HEK293 (cell line): ENCODE measurements around the gene HUNK.

ENCODE experiments used
- CTCF ChIA-PET: fragments of 350-600 bp; formaldehyde crosslinking; extraction: SDS; loops from one replicate; lab custom pipeline; 2021; ENCODE audit warnings: antibody characterized with exemption; lab: Yijun Ruan, JAX
- POLR2A ChIA-PET: fragments of 300-600 bp; formaldehyde crosslinking; extraction: SDS; loops from one replicate; lab custom pipeline; 2020; ENCODE audit warnings: antibody characterized with exemption, inconsistent platforms; lab: Yijun Ruan, JAX
- H3K27ac ChIP-seq: fragments of 200-500 bp; sonication (Bioruptor generic); 2 replicates; pipeline ENCODE4 v1.5.1; 2014; ENCODE audit warnings: low read depth, low read length, control low read depth, inconsistent platforms; ENCODE audit errors: extremely low read depth
- H3K36me3 ChIP-seq, 2 experiments: fragments of 200-500 bp in 1 of 2; sonication (Bioruptor generic) in 1 of 2; 1 replicate in 1 of 2; 2 replicates in 1 of 2; pipeline ENCODE4 v1.5.1; 2014 to 2017; ENCODE audit warnings: inconsistent platforms in 2 of 2, low read length in 2 of 2; ENCODE audit not compliant: control insufficient read depth in 2 of 2, insufficient read depth in 1 of 2
- H3K4me1 ChIP-seq: fragments of 200-500 bp; sonication (Bioruptor generic); 2 replicates; pipeline ENCODE4 v1.5.1; 2014; ENCODE audit warnings: mild to moderate bottlenecking, low read length, inconsistent platforms; ENCODE audit not compliant: control insufficient read depth, insufficient read depth
- H3K4me3 ChIP-seq: 2 replicates; pipeline ENCODE4 v1.5.1; 2011; ENCODE audit warnings: low read depth, mild to moderate bottlenecking, control low read depth, low read length, moderate library complexity
- H3K9me3 ChIP-seq: fragments of 200-500 bp; sonication (Bioruptor generic); 2 replicates; pipeline ENCODE4 v1.5.1; 2014; ENCODE audit warnings: low read depth, low read length, inconsistent platforms; ENCODE audit not compliant: control insufficient read depth, insufficient read depth
- AEBP2 ChIP-seq: fragments of 450-650 bp; formaldehyde crosslinking; IDR thresholded peaks from 2 replicates; pipeline ENCODE4 v1.5.1; 2016; ENCODE audit warnings: missing biosample characterization, missing genetic modification characterization, borderline replicate concordance
- IKZF3 ChIP-seq: fragments of 450-650 bp; IDR thresholded peaks from 2 replicates; pipeline ENCODE4 v1.5.0; 2018; ENCODE audit warnings: missing biosample characterization, mild to moderate bottlenecking, missing genetic modification characterization, moderate library complexity
- PRDM6 ChIP-seq: fragments of 450-650 bp; formaldehyde crosslinking; IDR thresholded peaks from 2 replicates; pipeline ENCODE4 v1.5.1; 2017; ENCODE audit warnings: missing biosample characterization, missing genetic modification characterization
- TSHZ1 ChIP-seq: fragments of 450-650 bp; formaldehyde crosslinking; IDR thresholded peaks from 2 replicates; pipeline ENCODE4 v1.5.1; 2016; ENCODE audit warnings: missing biosample characterization, missing genetic modification characterization, borderline replicate concordance
- YY1 ChIP-seq: fragments of 450-650 bp; formaldehyde crosslinking; IDR thresholded peaks from 2 replicates; pipeline ENCODE4 v1.5.1; 2018; ENCODE audit warnings: missing biosample characterization, missing genetic modification characterization
- ZNF132 ChIP-seq: fragments of 450-650 bp; formaldehyde crosslinking; IDR thresholded peaks from 2 replicates; pipeline ENCODE4 v1.5.1; 2017; ENCODE audit warnings: missing biosample characterization, missing genetic modification characterization, borderline replicate concordance
- ZNF274 ChIP-seq, 2 experiments: fragments of 200-500 bp in 1 of 2; fragments of 450-650 bp in 1 of 2; sonication (Bioruptor generic) in 1 of 2; formaldehyde crosslinking in 1 of 2; IDR thresholded peaks; 2 replicates each; pipeline versions ENCODE4 v1.5.1 to v1.6.1; 2014 to 2016; ENCODE audit warnings: borderline replicate concordance in 1 of 2, inconsistent platforms in 1 of 2, low read length in 1 of 2, missing biosample characterization in 1 of 2, missing genetic modification characterization in 1 of 2
- ZNF398 ChIP-seq: fragments of 450-650 bp; formaldehyde crosslinking; IDR thresholded peaks from 2 replicates; pipeline ENCODE4 v1.5.1; 2017; ENCODE audit warnings: missing biosample characterization, missing genetic modification characterization
- ZNF544 ChIP-seq: fragments of 450-650 bp; formaldehyde crosslinking; IDR thresholded peaks from 2 replicates; pipeline ENCODE4 v1.5.0; 2017; ENCODE audit warnings: missing biosample characterization, missing genetic modification characterization
- ZNF558 ChIP-seq: fragments of 450-650 bp; formaldehyde crosslinking; IDR thresholded peaks from 2 replicates; pipeline ENCODE4 v1.5.1; 2016; ENCODE audit warnings: missing biosample characterization, missing genetic modification characterization
- ZNF610 ChIP-seq: fragments of 450-650 bp; formaldehyde crosslinking; IDR thresholded peaks from 2 replicates; pipeline ENCODE4 v1.5.1; 2016; ENCODE audit warnings: missing biosample characterization, missing genetic modification characterization, borderline replicate concordance
- ZNF621 ChIP-seq: fragments of 450-650 bp; formaldehyde crosslinking; IDR thresholded peaks from 2 replicates; pipeline ENCODE4 v1.5.1; 2017; ENCODE audit warnings: missing biosample characterization, missing genetic modification characterization
- ZNF701 ChIP-seq: fragments of 450-650 bp; formaldehyde crosslinking; IDR thresholded peaks from 2 replicates; pipeline ENCODE4 v1.5.1; 2016; ENCODE audit warnings: missing biosample characterization, missing genetic modification characterization
- ZSCAN23 ChIP-seq: fragments of 450-650 bp; formaldehyde crosslinking; IDR thresholded peaks from 2 replicates; pipeline ENCODE4 v1.5.1; 2016; ENCODE audit warnings: missing biosample characterization, missing genetic modification characterization
- ZSCAN4 ChIP-seq: fragments of 450-650 bp; formaldehyde crosslinking; IDR thresholded peaks from 2 replicates; pipeline ENCODE4 v1.5.1; 2017; ENCODE audit warnings: missing biosample characterization, missing genetic modification characterization

HUNK gene

GRCh38 chr21:31898933-31899630, 26.3 kb downstream of the HUNK start:
- Histone ChIP-seq H3K36me3 (no peaks in the 10 kb centered on the region), H3K27ac (no peak overlapping the region), H3K4me3 (no peak overlapping the region), H3K4me1 (no peaks in the 10 kb centered on the region), H3K9me3 (no peaks in the 10 kb centered on the region)
- TF ChIP-seq ZNF610 (tag by site-specific recombination), result no peak
- 0 out of 2 replicates have a peak, but pooled peaks have one; percentile 37 for TF ChIP-seq PRDM6
- POLR2A ChIA-PET, result interaction anchor here (1.1 to 1.8 kb wide), 2 partner anchors 10 to 27 kb away, joined by 3 to 5 read pairs; partner anchors contain the start of gene HUNK
- CTCF ChIA-PET, result interaction anchor here (1.0 to 1.6 kb wide), 3 partner anchors 31 to 47 kb away, joined by 3 to 5 read pairs (median 4); no protein-coding TSS in a partner anchor

- ChIA-PET CTCF (interaction anchor here (0.6 kb wide), 1 partner anchor 186 kb away, joined by 3 read pairs; no protein-coding TSS in a partner anchor), POLR2A (interaction anchor here (1.1 kb wide), 1 partner anchor 28 kb away, joined by 3 read pairs; the partner anchor contains the start of gene HUNK)
- TF ChIP-seq ZSCAN4 (tag by site-specific recombination), result peak; percentile 32; the same call in 1 of the 2 replicates
- TF ChIP-seq AEBP2 (tag by site-specific recombination), result no peak
- TF ChIP-seq ZNF701 (tag by site-specific recombination), result no peak
- Histone ChIP-seq H3K4me3 (no peak overlapping the region), H3K4me1 (0 out of 2 replicates have a peak, but pooled peaks cover under 1% of the 10 kb centered on the region), H3K36me3 (no peaks in the 10 kb centered on the region), H3K27ac (no peak overlapping the region), H3K9me3 (no peaks in the 10 kb centered on the region)
These were observed 27.5 kb downstream of the HUNK start for GRCh38 chr21:31900121-31900895.

- H3K4me1 ChIP-seq, result peaks cover 10% of the 10 kb centered on the region
- ChIA-PET CTCF (interaction anchor here (0.6 kb wide), 1 partner anchor 212 kb away, joined by 4 read pairs; no protein-coding TSS in a partner anchor), POLR2A (no interaction called here)
- no peak overlapping the region for H3K27ac ChIP-seq
- no peak overlapping the region for H3K4me3 ChIP-seq
- H3K36me3 ChIP-seq, result no peaks in the 10 kb centered on the region
- H3K9me3 ChIP-seq, result no peaks in the 10 kb centered on the region
- no peak for TF ChIP-seq YY1
- no peak for TF ChIP-seq AEBP2 (tag by site-specific recombination)
- TF ChIP-seq ZNF621, result no peak
- no peak for TF ChIP-seq ZNF544
- no peak for TF ChIP-seq ZNF274 (IDR thresholded peaks at IDR 0.05; ENCODE audit: low read length)
- TF ChIP-seq ZNF274 (tag by site-specific recombination; IDR thresholded peaks at IDR 0.05; ENCODE audit: borderline replicate concordance), result no peak
- no peak for TF ChIP-seq ZNF398
- no peak for TF ChIP-seq ZSCAN23 (tag by site-specific recombination)
- no peak for TF ChIP-seq ZNF132 (tag by site-specific recombination)
- TF ChIP-seq IKZF3 (tag by site-specific recombination), result no peak
- TF ChIP-seq ZNF558 (tag by site-specific recombination), result no peak
- TF ChIP-seq TSHZ1 (tag by site-specific recombination), result no peak
These were observed 28.5 kb downstream of the HUNK start for GRCh38 chr21:31901315-31901714.
